ENCODE data around the gene LRP2BP.
"Not testable (repeated sequence)": the region's sequence is repeated elsewhere in the genome, so short reads cannot be mapped to it uniquely, and the experiment has no call there.

The LRP2BP gene

GRCh38 chr4:185394568-185395237 lies 1.0 kb downstream of the LRP2BP start:
- no peak for DNase-seq

- no peak for DNase-seq
Measured at GRCh38 chr4:185392156-185392555, 3.6 kb downstream of the LRP2BP start.

GRCh38 chr4:185390941-185391340 lies 4.8 kb downstream of the LRP2BP start:
- no peak for DNase-seq

- DNase-seq, result no peak
Measured at GRCh38 chr4:185387957-185388356, 7.8 kb downstream of the LRP2BP start.

- no peak for DNase-seq
Measured at GRCh38 chr4:185384930-185385331, 10.8 kb downstream of the LRP2BP start.

- no peak for DNase-seq
Measured at GRCh38 chr4:185384061-185384460, 11.7 kb downstream of the LRP2BP start.

- no peak for DNase-seq
Measured at GRCh38 chr4:185383451-185383850, 12.3 kb downstream of the LRP2BP start.

- DNase-seq, result no peak
Measured at GRCh38 chr4:185382754-185383153, 13.0 kb downstream of the LRP2BP start.

GRCh38 chr4:185381288-185382196 lies 14.2 kb downstream of the LRP2BP start:
- DNase-seq, result no peak

- DNase-seq, result no peak
Measured at GRCh38 chr4:185380320-185380719, 15.4 kb downstream of the LRP2BP start.

GRCh38 chr4:185379326-185380295 lies 16.1 kb downstream of the LRP2BP start:
- no peak for DNase-seq

GRCh38 chr4:185378264-185378663 lies 17.5 kb downstream of the LRP2BP start:
- DNase-seq, result no peak

- DNase-seq, result no peak
Measured at GRCh38 chr4:185374573-185374972, 21.2 kb downstream of the LRP2BP start.

- DNase-seq, result no peak
Measured at GRCh38 chr4:185374027-185374426, 21.7 kb downstream of the LRP2BP start.

- DNase-seq, result no peak
Measured at GRCh38 chr4:185371702-185372101, 24.0 kb downstream of the LRP2BP start.

- no peak for DNase-seq
Measured at GRCh38 chr4:185370268-185370949, 25.3 kb downstream of the LRP2BP start.

GRCh38 chr4:185369731-185370130 lies 26.0 kb downstream of the LRP2BP start:
- no peak for DNase-seq

- no peak for DNase-seq
Measured at GRCh38 chr4:185364886-185365285, 30.8 kb downstream of the LRP2BP start.

- no peak for DNase-seq
Measured at GRCh38 chr4:185363251-185363650, 32.5 kb downstream of the LRP2BP start.

- DNase-seq, result not testable (repeated sequence)
Measured at GRCh38 chr4:185362570-185362969, 33.2 kb downstream of the LRP2BP start.

GRCh38 chr4:185361872-185362271 lies 33.9 kb downstream of the LRP2BP start:
- DNase-seq, result no peak

GRCh38 chr4:185359767-185360446 lies 35.8 kb downstream of the LRP2BP start:
- no peak for DNase-seq
